H1 (cell line): ENCODE measurements around the gene NOP16. TPM values are rescaled to one million over a fixed set of nuclear protein-coding genes. Genes with fewer than 3 reads are reported as not detected.

Experiments used
- CTCF ChIA-PET: fragments of 300-600 bp; sonication (Branson Sonifier 250); formaldehyde crosslinking; loops from one replicate; lab custom pipeline; 2021; ENCODE audit not compliant: partially characterized antibody; lab: Charles Lee
- POLR2A ChIA-PET: fragments of 300-600 bp; sonication (Branson Sonifier 250); formaldehyde crosslinking; loops from one replicate; lab custom pipeline; 2021; ENCODE audit warnings: inconsistent platforms; ENCODE audit not compliant: partially characterized antibody; lab: Charles Lee
- DNase-seq, 2 experiments: peaks; one replicate each; pipeline versions ENCODE4 v3.0.0 to v3.0.0-alpha.2; 2010 to 2022; ENCODE audit warnings: low spot score in 2 of 2, low read depth in 1 of 2, mixed read lengths in 1 of 2
- FAIRE-seq: peaks from 2 replicates; lab custom pipeline; 2011; peaks lifted over from hg19 to GRCh38; lab: Jason Lieb, UNC
- H2AFZ ChIP-seq: 2 replicates; pipeline ENCODE4 v1.8.1; 2012; ENCODE audit warnings: low read length, inconsistent platforms
- H2AK5ac ChIP-seq: 2 replicates; pipeline ENCODE4 v1.6.1; 2013; ENCODE audit warnings: low read depth, low read length
- H2BK120ac ChIP-seq: replicated peaks from 2 replicates; pipeline ENCODE3; 2013; ENCODE audit warnings: low read depth, low read length, inconsistent platforms
- H2BK12ac ChIP-seq: 2 replicates; pipeline ENCODE4 v1.6.1; 2013; ENCODE audit warnings: low read depth, low read length
- H2BK15ac ChIP-seq: 2 replicates; pipeline ENCODE4 v1.6.1; 2013; ENCODE audit warnings: low read length
- H2BK20ac ChIP-seq: 2 replicates; pipeline ENCODE4 v1.6.1; 2013; ENCODE audit warnings: low read length
- H2BK5ac ChIP-seq: 2 replicates; pipeline ENCODE4 v1.6.1; 2013; ENCODE audit warnings: low read depth, low read length
- H3K14ac ChIP-seq: 2 replicates; pipeline ENCODE4 v1.6.1; 2013; ENCODE audit warnings: inconsistent platforms; ENCODE audit not compliant: insufficient read length
- H3K18ac ChIP-seq: 2 replicates; pipeline ENCODE4 v1.6.1; 2013; ENCODE audit warnings: low read length; ENCODE audit errors: extremely low read depth
- H3K23ac ChIP-seq: 2 replicates; pipeline ENCODE4 v1.6.1; 2013; ENCODE audit warnings: inconsistent platforms; ENCODE audit not compliant: insufficient read length
- H3K23me2 ChIP-seq: 2 replicates; pipeline ENCODE4 v1.6.1; 2013; ENCODE audit warnings: low read depth, low read length
- H3K27ac ChIP-seq: 2 replicates; pipeline ENCODE4 v1.6.1; 2011; ENCODE audit warnings: low read depth, low read length, inconsistent platforms
- H3K27me3 ChIP-seq, 4 experiments: replicated peaks in 1 of 4; 1 replicate in 1 of 4; 2 replicates in 3 of 4; pipeline versions ENCODE4 v1.6.1 to v1.8.1; 2011 to 2013; ENCODE audit warnings: low read length in 3 of 4, mild to moderate bottlenecking in 3 of 4, inconsistent platforms in 2 of 4, mixed read lengths in 2 of 4, moderate library complexity in 1 of 4; ENCODE audit not compliant: control insufficient read depth in 3 of 4, insufficient read depth in 3 of 4; ENCODE audit errors: extremely low read depth in 1 of 4
- H3K36me3 ChIP-seq, 4 experiments: 2 replicates each; pipeline versions ENCODE4 v1.6.1 to v1.8.1; 2011 to 2013; ENCODE audit warnings: mild to moderate bottlenecking in 4 of 4, low read length in 3 of 4, moderate library complexity in 2 of 4, control low read depth in 1 of 4, inconsistent platforms in 1 of 4; ENCODE audit not compliant: insufficient read depth in 4 of 4, control insufficient read depth in 2 of 4
- H3K4ac ChIP-seq: replicated peaks from 2 replicates; pipeline ENCODE3; 2013; ENCODE audit warnings: low read length, low read depth, mixed read lengths, inconsistent platforms; ENCODE audit not compliant: insufficient read length
- H3K4me1 ChIP-seq, 4 experiments: replicated peaks in 1 of 4; 1 replicate in 1 of 4; 2 replicates in 3 of 4; pipeline versions ENCODE4 v1.6.1 to v1.8.1; 2011 to 2013; ENCODE audit warnings: low read length in 3 of 4, inconsistent platforms in 2 of 4, mixed read lengths in 1 of 4; ENCODE audit not compliant: insufficient read depth in 4 of 4, control insufficient read depth in 3 of 4
- H3K4me2 ChIP-seq, 2 experiments: 2 replicates each; pipeline versions ENCODE4 v1.6.1 to v1.8.1; 2011 to 2013; ENCODE audit warnings: low read depth in 2 of 2, low read length in 2 of 2, control low read depth in 1 of 2, inconsistent platforms in 1 of 2, mild to moderate bottlenecking in 1 of 2; ENCODE audit not compliant: insufficient read depth in 1 of 2
- H3K4me3 ChIP-seq, 4 experiments: fragments of 200-600, 300-600 bp in 1 of 4; sonication (generic), shearing (Covaris generic), sonication (Bioruptor Twin) in 1 of 4; 2 replicates each; pipeline versions ENCODE4 v1.5.1 to v1.8.1; 2011 to 2016; ENCODE audit warnings: low read length in 4 of 4, low read depth in 3 of 4, control low read depth in 2 of 4, inconsistent platforms in 2 of 4, mild to moderate bottlenecking in 2 of 4, mixed read lengths in 1 of 4, moderate library complexity in 1 of 4; ENCODE audit not compliant: insufficient read depth in 2 of 4; ENCODE audit errors: extremely low read depth in 1 of 4
- H3K56ac ChIP-seq: replicated peaks from 2 replicates; pipeline ENCODE3; 2013; ENCODE audit warnings: low read depth, mild to moderate bottlenecking, mixed read lengths, low read length, inconsistent platforms; ENCODE audit not compliant: insufficient read length
- H3K79me1 ChIP-seq: 2 replicates; pipeline ENCODE4 v1.6.1; 2013; ENCODE audit warnings: low read depth, low read length, control low read depth
- H3K79me2 ChIP-seq, 2 experiments: 2 replicates each; pipeline versions ENCODE4 v1.6.1 to v1.8.1; 2012 to 2013; ENCODE audit warnings: low read length in 2 of 2, mild to moderate bottlenecking in 2 of 2, inconsistent platforms in 1 of 2; ENCODE audit not compliant: insufficient read depth in 2 of 2, control insufficient read depth in 1 of 2
- H3K9ac ChIP-seq, 4 experiments: replicated peaks in 1 of 4; 1 replicate in 1 of 4; 2 replicates in 3 of 4; pipeline versions ENCODE4 v1.6.1 to v1.8.1; 2011 to 2013; ENCODE audit warnings: low read depth in 3 of 4, low read length in 3 of 4, control low read depth in 2 of 4, mild to moderate bottlenecking in 2 of 4, moderate library complexity in 2 of 4, inconsistent platforms in 1 of 4; ENCODE audit errors: extremely low read depth in 1 of 4
- H3K9me3 ChIP-seq, 2 experiments: 2 replicates each; pipeline versions ENCODE4 v1.6.1 to v1.8.1; 2012 to 2013; ENCODE audit warnings: mild to moderate bottlenecking in 2 of 2, moderate library complexity in 2 of 2, control low read depth in 1 of 2, inconsistent platforms in 1 of 2, low read depth in 1 of 2, low read length in 1 of 2, mixed read lengths in 1 of 2; ENCODE audit not compliant: insufficient read depth in 2 of 2
- H4K20me1 ChIP-seq, 2 experiments: replicated peaks in 1 of 2; 2 replicates each; pipeline versions ENCODE3 to v1.8.1; 2011 to 2013; ENCODE audit warnings: inconsistent platforms in 2 of 2, low read length in 2 of 2, mild to moderate bottlenecking in 1 of 2; ENCODE audit not compliant: insufficient read depth in 2 of 2, control insufficient read depth in 1 of 2
- H4K5ac ChIP-seq: 2 replicates; pipeline ENCODE4 v1.6.1; 2013; ENCODE audit warnings: low read length, low read depth, mixed read lengths, inconsistent platforms; ENCODE audit not compliant: insufficient read length
- H4K8ac ChIP-seq: 2 replicates; pipeline ENCODE4 v1.8.0; 2013; ENCODE audit warnings: mild to moderate bottlenecking, moderate library complexity, low read length, inconsistent platforms; ENCODE audit not compliant: insufficient read depth; ENCODE audit errors: extremely low read depth
- H4K91ac ChIP-seq: replicated peaks from 2 replicates; pipeline ENCODE3; 2013; ENCODE audit warnings: low read length, mixed read lengths, inconsistent platforms; ENCODE audit not compliant: insufficient read length
- CHD1 ChIP-seq: IDR thresholded peaks from 2 replicates; pipeline ENCODE4 v1.6.1; 2012; ENCODE audit warnings: low read depth, low read length, improper control_type of control experiment
- CREB1 ChIP-seq: IDR thresholded peaks from 2 replicates; pipeline ENCODE4 v1.6.1; 2012; ENCODE audit warnings: inconsistent platforms
- CTBP2 ChIP-seq: IDR thresholded peaks from 2 replicates; pipeline ENCODE4 v1.7.0; 2011; ENCODE audit warnings: borderline replicate concordance, mild to moderate bottlenecking, moderate library complexity, mixed read lengths, low read length; ENCODE audit not compliant: insufficient read depth, insufficient read length
- EZH2 ChIP-seq: fragments of 200-600 bp; sonication (generic); IDR thresholded peaks from 2 replicates; pipeline ENCODE4 v1.7.1; 2012; ENCODE audit warnings: low read depth, mild to moderate bottlenecking, moderate library complexity, low read length, inconsistent platforms; ENCODE audit not compliant: severe bottlenecking
- FOSL1 ChIP-seq: IDR thresholded peaks from 2 replicates; pipeline ENCODE4 v1.6.1; 2011; ENCODE audit warnings: mild to moderate bottlenecking, low read depth, low read length, moderate library complexity; ENCODE audit not compliant: insufficient read depth
- GABPA ChIP-seq: IDR thresholded peaks from 2 replicates; pipeline ENCODE4 v1.6.1; 2011; ENCODE audit warnings: mild to moderate bottlenecking, low read length, moderate library complexity, borderline replicate concordance; ENCODE audit not compliant: insufficient read depth
- JUND ChIP-seq: IDR thresholded peaks from 2 replicates; pipeline ENCODE4 v1.6.1; 2011; ENCODE audit warnings: mild to moderate bottlenecking, improper control_type of control experiment, low read length
- NANOG ChIP-seq: IDR thresholded peaks from 2 replicates; pipeline ENCODE4 v1.6.1; 2011; ENCODE audit warnings: low read length, low read depth, mild to moderate bottlenecking, inconsistent platforms; ENCODE audit not compliant: insufficient read depth, poor library complexity, severe bottlenecking
- RXRA ChIP-seq: IDR thresholded peaks from 2 replicates; pipeline ENCODE4 v1.6.1; 2011; ENCODE audit warnings: low read depth, mild to moderate bottlenecking, low read length, moderate library complexity; ENCODE audit not compliant: insufficient read depth
- YY1 ChIP-seq: IDR thresholded peaks from 2 replicates; pipeline ENCODE4 v1.6.1; 2011; ENCODE audit warnings: low read depth, mild to moderate bottlenecking, low read length
- WGBS, 2 experiments: shearing (Covaris generic) in 1 of 2; methylation state at CpG; one replicate each; pipeline versions ENCODE4 v1.1.6 to v1.1.7; 2013 to 2015; ENCODE audit warnings: low lambda C conversion rate in 2 of 2, mixed read lengths in 2 of 2, inconsistent platforms in 1 of 2, low coverage in 1 of 2, missing lambda C conversion rate in 1 of 2; ENCODE audit not compliant: insufficient replicate concordance in 2 of 2, insufficient coverage in 1 of 2, insufficient read length in 1 of 2; ENCODE audit errors: extremely low coverage in 1 of 2, missing lambda C conversion rate in 1 of 2; 5-methylcytosine and 5-hydroxymethylcytosine counted together
- polyA plus RNA-seq, 7 experiments: library from polyadenylated mRNA; depleted of rRNA in 3 of 7; stranded (reverse) in 5 of 7; unstranded in 2 of 7; fragments of >200 nt in 5 of 7; fragments of 200-250 nt in 2 of 7; gene quantifications; 1 replicate in 5 of 7; 2 replicates in 1 of 7; 4 replicates in 1 of 7; pipeline versions ENCODE4 v1.2.1 to v1.2.3, GENCODE V29; 2011 to 2013; ENCODE audit warnings: missing spikeins in 2 of 7, mixed read lengths in 2 of 7
- total RNA-seq: library from RNA; stranded (reverse); fragmentation: NEBNext Ultra II Directional; extraction: Animal tissue kit (Norgen Biotek cat#: 25700); gene quantifications from 2 replicates; pipeline ENCODE4 v1.2.1, GENCODE V29; 2021
- TF ChIP-seq, protein P1 (sequence below): IDR thresholded peaks from 2 replicates; pipeline ENCODE4 v1.6.1; 2011; ENCODE audit warnings: low read depth, mild to moderate bottlenecking, low read length; ENCODE audit not compliant: insufficient read depth

The NOP16 gene
- total and polyA plus RNA-seq, 2 of the 8 experiments (the other 6 are each of a cell fraction or from before 2014, with no cell fraction given) = 46.9 to 65.2 TPM

DNA sequence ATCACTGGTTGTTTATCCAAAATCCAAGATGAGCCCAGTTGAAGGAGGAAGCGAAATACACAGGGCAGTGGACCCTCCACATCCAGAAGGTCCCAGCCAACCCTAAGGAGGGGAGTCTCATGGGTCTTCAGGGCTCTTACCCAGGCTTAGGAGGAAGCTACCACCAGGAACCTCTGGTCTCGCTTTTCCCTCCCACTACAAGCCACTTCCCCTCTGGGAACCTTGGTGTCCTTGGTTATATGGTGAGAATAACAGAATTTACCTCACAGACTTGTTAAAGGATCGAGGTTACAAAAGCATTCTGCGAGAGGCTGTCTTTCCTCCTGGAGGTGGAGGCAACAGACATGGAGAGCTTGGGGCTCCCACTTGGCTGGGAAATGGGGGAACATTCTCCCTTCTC is 3.6 kb upstream of the NOP16 start:
- no peak for FAIRE-seq
- Histone ChIP-seq H2BK120ac (no peak overlapping the region), H2AFZ (no peak overlapping the region), H3K79me1 (peaks cover 4% of the 10 kb centered on the region; the same call in 1 of the 2 replicates), H2BK15ac (no peak overlapping the region), H2BK12ac (no peak overlapping the region), H3K14ac (no peak overlapping the region), H2BK20ac (no peak overlapping the region), H4K5ac (no peak overlapping the region), H3K27ac (no peak overlapping the region), H3K23me2 (peaks cover 9% of the 10 kb centered on the region; the same call in 1 of the 2 replicates), H3K4me3 (no peak overlapping the region), H2AK5ac (no peak overlapping the region), H2BK5ac (no peak overlapping the region), H3K9me3 (no peaks in the 10 kb centered on the region), H4K8ac (no peak overlapping the region), H4K20me1 (peaks cover 0 to 1% of the 10 kb centered on the region in 2 experiments), H3K4me1 (peaks cover 0 to 4% (median 1%) of the 10 kb centered on the region in 4 experiments; a peak in 2 of 7 replicates), H3K36me3 (no peaks in the 10 kb centered on the region; a peak in 1 of 8 replicates), H3K56ac (no peak overlapping the region), H3K27me3 (no peaks in the 10 kb centered on the region), H3K79me2 (peaks cover 0 to 13% of the 10 kb centered on the region in 2 experiments; a peak in 3 of 4 replicates), H3K9ac (no peak overlapping the region), H3K4ac (no peak overlapping the region), H3K18ac (no peak overlapping the region), H3K4me2 (no peak overlapping the region), H3K23ac (no peak overlapping the region), H4K91ac (no peak overlapping the region)
- CTCF ChIA-PET = interaction anchor here (0.6 to 7.9 kb wide), 6 partner anchors 8 to 181 kb away, joined by 3 to 83 read pairs (median 4); partner anchors contain the start of gene FAF2
- 86% methylated on average over 4 of the region's 4 CpGs; no CpG with 5 or more reads in 1 of the 2 experiments for WGBS, 2 experiments
- DNase-seq = no peak
- TF ChIP-seq CREB1 = no peak
- TF ChIP-seq, protein P1, sequence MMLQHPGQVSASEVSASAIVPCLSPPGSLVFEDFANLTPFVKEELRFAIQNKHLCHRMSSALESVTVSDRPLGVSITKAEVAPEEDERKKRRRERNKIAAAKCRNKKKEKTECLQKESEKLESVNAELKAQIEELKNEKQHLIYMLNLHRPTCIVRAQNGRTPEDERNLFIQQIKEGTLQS = no peak
- no peak for TF ChIP-seq NANOG
- no peak for TF ChIP-seq JUND
- no peak for TF ChIP-seq FOSL1
- TF ChIP-seq RXRA = no peak
- TF ChIP-seq CHD1 = no peak
- TF ChIP-seq YY1 = no peak
- TF ChIP-seq GABPA = no peak
- TF ChIP-seq EZH2 = no peak
- TF ChIP-seq CTBP2 = no peak
- POLR2A ChIA-PET = interaction anchor here (1.2 to 10.2 kb wide), 5 partner anchors 14 to 146 kb away, joined by 3 to 57 read pairs (median 7); partner anchors contain the start of genes FAF2 and KIAA1191
